NAMALWA (cell line): Measurements from ENCODE around the gene ELF3.
A peak's percentile ranks its signal among the peaks of the same experiment; 100 is the strongest.
"Not testable (repeated sequence)": the region's sequence is repeated elsewhere in the genome, so short reads cannot be mapped to it uniquely, and the experiment has no call there.

Experiments used
- DNase-seq: peaks from one replicate; pipeline ENCODE4 v3.0.0-alpha.2; 2015; ENCODE audit warnings: low spot score

Gene ELF3

DNA sequence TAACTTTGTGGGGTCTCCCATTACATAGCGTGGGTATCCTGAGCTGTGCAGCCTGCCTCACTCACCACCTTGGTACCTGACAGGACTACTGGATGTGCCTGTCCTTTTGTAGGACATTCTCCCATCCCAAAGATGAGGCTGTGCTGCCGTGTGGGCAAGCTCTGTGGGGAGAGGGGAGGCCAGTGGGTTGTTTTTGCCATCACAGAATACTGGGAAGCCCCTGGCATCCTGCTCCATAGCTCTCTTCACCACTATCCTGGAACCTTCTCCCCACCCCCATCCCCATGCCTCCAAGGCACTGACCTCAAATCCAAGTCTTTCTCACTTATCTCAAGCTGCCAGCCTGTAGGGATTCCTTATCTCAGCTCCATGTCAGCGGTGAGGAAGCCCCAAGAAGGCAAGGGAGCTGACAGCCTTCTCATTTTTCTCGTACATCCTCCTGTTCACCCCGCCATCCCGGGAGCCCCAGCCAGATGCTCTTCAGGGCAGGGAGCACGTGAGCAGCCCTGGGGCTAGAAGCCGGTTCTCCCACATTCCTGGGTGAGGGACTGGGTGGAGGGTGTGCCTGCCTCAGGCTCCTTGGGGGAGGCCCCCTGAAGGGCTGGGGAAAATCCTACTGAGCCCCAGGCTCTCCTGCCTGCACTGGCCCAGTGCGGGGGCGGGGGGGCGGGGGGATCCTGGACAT is 2.4 kb upstream of the ELF3 start:
- no peak for DNase-seq

DNA sequence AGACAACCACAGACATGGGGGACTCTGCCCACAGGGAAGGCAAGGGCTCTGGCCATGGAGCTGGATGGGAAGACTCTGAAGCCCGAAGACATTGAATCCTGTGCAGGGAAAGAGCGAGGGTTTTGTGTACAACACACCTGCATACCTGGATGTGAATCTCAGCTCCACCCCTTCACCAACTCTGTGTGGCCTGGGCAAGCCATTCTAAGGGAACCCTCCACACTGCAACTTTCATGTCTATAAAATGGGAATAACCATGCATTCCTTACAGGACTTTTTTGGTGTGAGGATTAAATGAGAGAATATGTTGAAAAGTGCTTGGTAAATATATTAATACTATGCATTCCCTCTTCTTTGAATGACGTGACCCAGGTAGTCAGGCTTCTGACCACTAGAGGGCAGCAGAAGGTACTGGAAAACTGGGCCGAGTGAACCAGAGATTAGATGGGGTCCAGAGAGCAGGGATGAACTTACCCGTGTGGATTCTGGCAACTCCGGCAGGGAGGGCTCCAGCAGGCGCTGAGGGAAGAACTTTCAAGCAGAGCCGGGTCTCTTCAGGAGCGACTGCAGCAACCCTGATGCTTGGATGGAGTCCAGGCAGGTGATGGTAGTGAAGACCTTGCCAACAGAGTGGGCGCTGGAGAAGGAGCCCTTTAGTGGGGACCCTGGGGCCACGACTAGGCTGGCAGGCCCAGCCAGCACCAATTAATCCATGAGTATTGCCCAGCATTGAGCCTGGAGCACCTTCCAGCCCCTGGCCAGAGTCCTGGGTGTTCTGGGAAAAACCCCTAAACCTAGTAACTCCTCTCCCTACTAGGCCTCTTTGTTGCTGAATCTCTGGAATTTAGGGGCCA is 834 bp upstream of the ELF3 start:
- peak; percentile 79 for DNase-seq

DNA sequence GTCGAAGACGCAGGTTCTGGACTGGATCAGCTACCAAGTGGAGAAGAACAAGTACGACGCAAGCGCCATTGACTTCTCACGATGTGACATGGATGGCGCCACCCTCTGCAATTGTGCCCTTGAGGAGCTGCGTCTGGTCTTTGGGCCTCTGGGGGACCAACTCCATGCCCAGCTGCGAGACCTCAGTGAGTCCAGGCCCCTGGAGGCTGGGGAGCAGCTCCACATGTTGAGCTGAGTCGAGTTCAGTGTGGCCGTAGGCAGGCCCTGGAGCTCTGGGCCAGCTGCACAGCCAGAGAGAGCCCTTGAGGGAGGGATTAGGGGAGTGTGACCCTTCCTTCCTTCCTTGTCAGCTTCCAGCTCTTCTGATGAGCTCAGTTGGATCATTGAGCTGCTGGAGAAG is 1.6 kb downstream of the ELF3 start:
- no peak for DNase-seq

DNA sequence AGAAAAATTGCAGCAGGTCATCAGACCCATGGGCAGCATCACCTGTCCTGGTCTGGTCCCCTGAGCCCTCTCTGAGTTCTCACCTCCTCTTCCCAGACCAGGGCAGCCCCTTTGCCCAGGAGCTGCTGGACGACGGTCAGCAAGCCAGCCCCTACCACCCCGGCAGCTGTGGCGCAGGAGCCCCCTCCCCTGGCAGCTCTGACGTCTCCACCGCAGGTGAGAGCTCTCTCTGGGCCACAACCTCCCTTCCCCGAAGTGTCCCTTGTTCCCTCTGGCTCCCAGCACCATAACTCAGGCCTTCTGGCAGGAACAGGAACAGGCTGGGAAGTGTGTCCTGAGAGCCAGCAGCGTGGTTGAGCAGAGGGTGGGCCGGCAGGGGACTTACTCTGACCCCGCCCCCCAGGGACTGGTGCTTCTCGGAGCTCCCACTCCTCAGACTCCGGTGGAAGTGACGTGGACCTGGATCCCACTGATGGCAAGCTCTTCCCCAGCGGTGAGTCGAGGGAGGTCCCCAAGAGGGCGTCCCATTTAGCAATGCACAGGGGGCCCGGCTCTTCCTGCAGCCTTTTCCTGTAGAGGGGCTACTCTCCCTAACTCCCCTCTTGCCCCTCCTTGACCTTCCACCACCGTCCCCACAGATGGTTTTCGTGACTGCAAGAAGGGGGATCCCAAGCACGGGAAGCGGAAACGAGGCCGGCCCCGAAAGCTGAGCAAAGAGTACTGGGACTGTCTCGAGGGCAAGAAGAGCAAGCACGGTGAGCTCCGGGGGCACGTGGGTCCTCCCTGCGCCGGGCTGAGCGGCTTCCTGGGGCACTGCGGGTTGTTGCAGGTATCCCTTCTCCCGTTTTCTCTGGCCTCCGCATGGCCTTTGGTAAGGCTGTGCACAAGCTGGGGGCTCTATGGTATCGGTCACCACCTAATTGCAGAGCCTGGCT is 2.4 kb downstream of the ELF3 start:
- no peak for DNase-seq

DNA sequence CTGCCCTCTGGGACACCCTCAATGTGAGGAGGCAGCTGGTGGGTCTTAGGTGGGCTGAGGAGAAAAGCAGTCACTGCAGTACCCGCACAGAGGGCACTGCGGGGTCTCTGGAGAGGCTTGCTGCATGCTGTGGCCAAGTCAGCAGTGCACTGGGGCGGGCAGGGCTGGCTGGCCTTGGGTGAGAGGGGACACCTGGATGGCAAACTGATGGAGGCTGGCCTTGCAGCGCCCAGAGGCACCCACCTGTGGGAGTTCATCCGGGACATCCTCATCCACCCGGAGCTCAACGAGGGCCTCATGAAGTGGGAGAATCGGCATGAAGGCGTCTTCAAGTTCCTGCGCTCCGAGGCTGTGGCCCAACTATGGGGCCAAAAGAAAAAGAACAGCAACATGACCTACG is 3.2 kb downstream of the ELF3 start:
- no peak for DNase-seq

DNA sequence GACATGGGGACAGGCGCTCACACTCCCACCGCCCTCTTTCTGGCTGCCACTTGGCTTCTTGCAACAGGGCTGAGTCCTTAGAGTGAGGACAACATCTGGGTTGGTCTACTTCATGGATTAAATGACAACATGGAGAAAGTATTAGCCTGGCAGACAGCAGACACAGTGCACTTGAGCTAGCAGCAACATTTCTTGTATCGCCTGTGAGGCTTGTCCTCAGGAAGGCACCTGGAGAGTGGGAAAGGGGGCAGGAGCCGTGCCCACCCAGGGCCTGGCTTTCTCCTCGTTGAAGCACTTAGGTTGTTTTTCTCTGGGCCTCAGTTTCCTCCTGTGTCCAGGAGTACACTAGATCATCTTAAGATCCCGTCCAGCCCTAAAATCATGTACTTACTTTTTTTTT is 3.7 kb downstream of the ELF3 start:
- DNase-seq, result no peak

DNA sequence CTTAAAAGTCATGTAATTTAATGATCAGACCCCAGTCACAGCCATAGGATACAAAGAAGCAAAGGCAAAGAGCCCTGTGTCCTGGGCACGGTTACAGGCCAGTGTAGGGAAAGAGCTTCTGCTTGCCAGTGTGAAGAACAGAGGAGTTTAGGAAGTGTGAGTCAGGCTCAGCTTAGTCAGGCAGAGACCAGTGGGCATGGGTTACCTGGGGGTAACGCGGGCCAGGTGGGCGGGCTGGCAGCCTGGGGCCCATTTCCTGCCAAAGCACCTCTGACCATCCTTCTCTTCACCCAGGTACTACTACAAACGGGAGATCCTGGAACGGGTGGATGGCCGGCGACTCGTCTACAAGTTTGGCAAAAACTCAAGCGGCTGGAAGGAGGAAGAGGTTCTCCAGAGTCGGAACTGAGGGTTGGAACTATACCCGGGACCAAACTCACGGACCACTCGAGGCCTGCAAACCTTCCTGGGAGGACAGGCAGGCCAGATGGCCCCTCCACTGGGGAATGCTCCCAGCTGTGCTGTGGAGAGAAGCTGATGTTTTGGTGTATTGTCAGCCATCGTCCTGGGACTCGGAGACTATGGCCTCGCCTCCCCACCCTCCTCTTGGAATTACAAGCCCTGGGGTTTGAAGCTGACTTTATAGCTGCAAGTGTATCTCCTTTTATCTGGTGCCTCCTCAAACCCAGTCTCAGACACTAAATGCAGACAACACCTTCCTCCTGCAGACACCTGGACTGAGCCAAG is 4.7 kb downstream of the ELF3 start:
- no peak for DNase-seq

DNA sequence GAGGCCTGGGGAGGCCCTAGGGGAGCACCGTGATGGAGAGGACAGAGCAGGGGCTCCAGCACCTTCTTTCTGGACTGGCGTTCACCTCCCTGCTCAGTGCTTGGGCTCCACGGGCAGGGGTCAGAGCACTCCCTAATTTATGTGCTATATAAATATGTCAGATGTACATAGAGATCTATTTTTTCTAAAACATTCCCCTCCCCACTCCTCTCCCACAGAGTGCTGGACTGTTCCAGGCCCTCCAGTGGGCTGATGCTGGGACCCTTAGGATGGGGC is 5.2 kb downstream of the ELF3 start:
- DNase-seq, result no peak

DNA sequence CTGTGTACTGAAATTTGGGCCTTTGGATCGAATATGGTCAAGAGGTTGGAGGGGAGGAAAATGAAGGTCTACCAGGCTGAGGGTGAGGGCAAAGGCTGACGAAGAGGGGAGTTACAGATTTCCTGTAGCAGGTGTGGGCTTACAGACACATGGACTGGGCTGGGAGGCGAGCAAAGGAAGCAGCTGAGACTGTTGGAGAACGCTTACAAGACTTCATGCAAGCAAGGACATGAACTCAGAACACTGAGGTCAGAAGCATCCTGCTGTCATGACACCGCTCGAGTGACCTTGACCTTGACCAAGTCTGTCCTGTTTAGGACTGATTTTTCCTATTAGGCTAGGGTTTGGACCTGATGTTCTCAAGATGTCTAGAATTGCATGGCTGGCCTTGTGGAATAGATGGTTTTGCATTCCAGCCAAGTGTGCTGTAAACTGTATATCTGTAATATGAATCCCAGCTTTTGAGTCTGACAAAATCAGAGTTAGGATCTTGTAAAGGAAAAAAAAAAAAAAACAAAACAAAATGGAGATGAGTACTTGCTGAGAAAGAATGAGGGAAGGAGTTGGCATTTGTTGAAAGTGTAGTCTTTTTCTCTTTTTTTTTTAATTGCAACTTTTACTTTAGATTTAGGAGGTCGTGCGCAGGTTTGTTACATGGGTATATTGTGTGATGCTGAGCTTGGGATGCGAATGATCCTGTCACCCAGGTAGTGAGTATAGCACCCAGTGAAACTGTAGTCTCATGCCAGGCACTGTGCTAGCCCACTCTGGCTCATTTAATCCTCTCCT is 5.8 kb downstream of the ELF3 start:
- DNase-seq, result no peak

DNA sequence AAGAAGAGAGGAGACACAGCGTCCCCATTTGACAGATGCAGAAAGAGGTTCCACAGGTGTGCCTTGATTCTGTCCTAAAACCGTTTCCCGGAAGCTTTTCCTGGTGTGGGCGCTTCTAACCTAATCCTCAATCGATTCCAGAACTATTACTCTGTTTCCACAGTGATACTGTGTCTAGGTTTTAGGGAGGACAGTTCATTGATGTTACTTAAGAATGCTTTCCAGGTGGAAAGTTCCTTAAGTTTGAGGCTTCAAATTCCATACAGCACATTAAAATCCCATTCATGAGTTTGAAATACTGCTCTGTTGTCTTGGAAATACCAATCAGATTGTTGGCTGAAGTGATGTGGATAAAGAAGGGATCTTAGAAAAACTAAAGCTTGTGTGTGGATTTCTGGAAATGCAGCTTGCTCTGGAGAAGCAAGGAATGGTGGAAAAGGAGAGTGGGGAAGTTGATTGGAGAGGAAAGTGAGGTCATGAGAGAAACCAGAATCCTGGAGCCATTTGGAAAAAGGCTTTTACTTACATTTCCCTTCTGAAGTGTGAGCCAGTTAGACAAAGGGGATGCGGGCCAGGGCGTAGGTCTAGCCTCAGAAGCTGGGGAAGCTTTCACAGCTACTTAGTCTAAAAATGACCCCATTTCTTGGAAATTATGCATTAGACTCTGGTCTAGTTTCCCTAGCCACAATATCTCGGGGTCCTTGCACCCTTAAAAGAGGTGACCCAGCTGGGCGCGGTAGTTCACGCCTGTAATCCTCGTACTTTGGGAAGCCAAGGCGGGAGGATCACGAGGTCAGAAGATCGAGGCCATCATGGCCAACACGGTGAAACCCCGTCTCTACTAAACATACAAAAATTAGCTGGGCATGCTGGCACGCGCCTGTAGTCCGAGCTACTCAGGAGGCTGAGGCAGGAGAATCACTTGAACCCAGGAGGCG is 6.7 kb downstream of the ELF3 start:
- no peak for DNase-seq

DNA sequence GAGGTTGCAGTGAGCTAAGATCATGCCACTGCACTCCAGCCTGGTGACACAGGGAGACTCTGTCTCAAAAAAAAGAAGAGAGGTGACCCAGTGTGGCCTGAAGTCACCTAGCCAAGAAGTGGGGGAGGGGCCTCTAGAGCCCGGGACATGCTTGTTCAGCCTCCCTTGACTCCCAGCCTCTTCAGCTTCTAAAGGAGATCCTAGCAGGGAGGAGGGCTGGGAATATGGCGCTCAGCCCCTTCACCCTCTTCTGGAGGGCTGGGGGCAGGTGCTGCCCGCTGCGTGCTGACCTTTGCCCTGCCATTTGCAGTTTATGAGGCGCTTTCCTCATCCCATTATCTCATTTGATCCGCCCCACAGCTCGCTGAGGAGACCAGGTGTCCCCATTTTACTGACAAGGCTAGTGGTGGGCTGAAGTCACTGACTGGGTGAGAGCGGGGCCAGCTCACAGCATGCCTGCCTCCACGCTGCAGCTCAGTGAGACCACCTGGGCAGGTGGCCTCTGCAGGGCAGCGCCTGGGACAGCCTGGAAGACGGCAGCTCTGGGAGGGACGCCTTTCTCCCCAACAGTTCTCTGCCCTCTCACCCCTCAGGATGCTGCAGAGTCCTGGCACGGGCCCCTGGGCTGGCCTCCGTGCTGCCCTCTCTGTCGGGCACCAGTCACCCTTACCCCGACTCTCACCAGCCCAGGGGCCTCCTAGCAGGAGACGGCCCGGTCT is 7.5 kb downstream of the ELF3 start:
- no peak for DNase-seq

DNA sequence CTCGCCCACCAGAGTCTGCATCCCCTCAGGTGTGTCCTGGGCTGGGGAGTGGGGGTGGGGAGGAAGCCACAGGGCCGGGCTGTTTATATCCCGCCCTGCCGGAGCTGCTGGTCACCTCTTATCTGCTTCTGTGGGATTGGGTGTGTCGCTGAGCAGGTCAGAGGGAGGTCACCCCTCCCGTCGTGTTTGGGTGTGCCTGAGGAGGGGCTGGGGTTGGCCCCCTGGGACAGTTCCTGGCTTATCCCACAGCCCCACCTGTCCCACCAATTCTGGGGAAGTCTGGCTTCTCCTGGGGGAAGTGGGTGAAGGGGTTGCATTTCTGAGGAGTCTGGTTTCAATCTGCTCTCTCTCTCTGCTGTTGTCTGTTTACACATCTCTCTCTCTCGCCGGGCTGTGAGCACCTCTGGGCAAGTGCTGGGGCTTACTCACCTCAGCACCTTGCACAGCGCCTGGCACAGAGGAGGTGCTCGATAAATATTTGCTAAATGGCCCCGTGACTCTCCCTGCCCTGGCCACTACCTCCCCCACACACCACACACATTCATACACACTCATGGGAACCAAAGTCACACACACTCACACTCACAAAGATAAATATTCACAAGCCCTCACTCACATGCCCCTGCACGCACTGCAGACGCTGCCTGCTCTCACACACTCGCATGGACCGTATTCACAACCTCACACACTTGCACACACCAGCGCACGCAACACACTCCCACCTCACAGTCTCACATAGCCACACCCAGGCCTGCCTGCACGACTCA is 8.3 kb downstream of the ELF3 start:
- DNase-seq, result no peak

DNA sequence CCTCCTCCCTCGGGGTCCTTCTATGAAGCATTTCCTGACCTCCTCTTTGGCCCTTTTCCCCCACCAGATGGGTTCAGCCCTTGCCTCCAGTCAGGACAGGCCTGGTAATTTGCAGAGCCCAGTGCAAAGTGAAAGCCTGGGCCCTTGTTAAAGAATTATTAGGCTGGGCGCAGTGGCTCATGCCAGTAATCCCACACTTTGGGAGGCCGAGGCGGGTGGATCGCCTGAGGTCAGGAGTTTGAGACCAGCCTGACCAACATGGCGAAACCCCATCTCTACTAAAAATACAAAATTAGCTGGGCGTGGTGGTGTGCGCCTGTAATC is 8.8 kb downstream of the ELF3 start:
- DNase-seq, result not testable (repeated sequence)

DNA sequence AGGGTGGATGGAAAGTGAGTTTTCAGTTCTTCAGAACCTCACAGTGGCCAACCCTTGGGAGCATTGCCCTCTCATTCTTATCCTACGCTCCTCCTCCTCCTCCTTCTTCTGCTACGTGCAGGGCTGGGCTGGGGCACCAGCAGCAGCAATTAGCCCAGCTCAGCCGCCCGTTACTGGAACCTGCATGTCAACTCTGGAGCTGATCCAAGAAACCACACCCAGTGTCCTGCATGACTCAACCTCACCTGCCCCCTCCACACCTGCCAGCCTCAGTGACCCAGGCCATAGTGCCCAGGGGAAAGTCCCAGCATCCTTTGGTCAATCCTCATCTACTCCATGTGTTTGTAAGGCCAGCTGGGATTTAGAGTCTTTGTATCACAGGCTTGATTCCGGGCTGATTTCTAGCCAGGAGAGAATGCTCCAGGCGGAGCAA is 12.6 kb downstream of the ELF3 start:
- no peak for DNase-seq

DNA sequence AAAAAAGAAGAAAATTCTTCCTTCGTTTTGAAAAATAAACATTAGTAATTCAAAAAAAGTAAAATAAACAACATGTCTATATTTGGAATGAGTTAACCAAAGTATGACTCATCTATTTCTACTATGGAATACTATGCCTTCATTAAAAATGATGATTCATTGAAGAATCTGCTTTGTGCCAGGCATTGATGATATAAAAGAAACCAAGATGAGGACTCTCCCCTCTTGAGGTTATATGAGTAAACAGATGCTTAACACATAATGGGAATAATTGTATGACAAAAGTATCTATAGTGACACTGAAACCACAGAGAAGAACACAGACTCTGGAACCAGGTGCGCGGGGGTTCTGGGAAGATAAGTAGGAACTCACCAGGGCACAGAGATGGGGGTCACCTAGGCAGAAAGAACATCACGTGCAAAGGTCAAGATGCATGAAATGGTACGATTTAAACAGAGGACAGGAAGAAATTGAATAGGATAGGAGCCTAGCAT is 18.8 kb downstream of the ELF3 start:
- DNase-seq, result no peak

DNA sequence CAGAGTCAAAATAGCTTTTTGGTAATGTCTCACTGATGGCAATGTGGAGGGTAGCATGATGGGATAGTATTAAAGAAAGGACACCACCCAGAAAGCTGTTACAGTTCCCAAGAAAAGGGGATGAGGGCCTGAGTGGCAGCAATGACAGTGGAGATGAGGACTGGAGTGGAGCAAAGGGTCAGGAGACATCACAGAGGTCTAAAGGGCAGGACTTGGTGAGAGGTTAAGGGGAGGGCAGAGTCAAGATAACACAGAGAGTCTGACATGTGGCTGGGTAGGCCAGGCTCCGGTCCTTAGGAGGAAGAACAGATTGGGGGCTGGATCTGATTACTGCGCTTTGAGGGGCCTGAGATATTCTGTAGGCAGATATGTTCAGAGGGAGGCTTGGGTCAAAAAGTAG is 19.3 kb downstream of the ELF3 start:
- DNase-seq, result no peak

DNA sequence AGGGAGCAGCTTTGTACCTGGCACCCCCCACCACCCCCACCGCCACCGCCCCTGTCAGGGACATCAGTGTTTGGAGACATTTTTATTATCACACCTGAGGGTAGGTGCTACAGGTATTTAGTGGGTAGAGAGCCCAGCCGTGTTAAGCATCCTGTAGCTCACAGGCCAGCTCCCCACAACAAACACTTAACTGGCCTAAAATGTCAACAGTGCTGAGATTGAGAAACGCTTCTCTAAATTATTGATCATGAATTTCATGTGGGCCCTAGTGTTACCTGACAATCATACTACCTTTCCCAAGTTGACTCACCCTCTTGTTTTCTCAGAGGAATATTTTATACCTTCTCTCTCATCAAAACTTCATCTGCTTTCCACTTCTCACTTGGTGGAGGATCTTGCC is 21.4 kb downstream of the ELF3 start:
- DNase-seq, result no peak

DNA sequence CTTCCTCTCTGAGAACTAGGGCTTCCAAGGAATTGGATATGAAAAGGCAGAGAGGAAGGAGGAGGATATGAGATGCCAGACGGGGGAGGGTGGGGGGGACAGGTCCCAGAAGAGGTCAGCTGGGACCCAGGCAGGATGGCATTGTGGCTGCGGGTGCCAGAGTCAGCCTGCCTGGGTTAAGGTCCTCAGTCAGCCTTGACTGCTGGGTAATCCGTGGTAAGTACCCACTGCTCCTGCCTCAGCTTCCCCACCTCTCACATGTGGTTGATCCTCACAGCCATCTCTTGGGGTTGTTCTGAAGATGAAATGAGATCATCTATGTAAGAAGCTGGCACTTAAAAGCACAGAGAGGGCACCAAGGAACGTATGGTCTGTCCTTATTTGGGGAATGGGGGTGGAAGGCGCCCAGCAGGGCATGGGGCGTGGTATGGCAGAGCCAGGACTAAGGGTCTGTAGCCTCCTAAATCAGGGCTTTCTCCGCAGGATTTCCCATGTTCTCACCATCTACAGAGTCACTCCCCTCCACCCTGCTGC is 23.8 kb downstream of the ELF3 start:
- no peak for DNase-seq
